Muscle of leg (tissue), 11 donors: ENCODE results near the gene SMLR1. TPM values are rescaled to one million over a fixed set of nuclear protein-coding genes. Genes with fewer than 3 reads are reported as not detected.

Experiments used
- DNase-seq: peaks from one replicate; pipeline ENCODE4 v3.0.0; 2013
- H3K27ac ChIP-seq: one replicate; pipeline ENCODE4 v1.5.1; 2013; ENCODE audit warnings: mild to moderate bottlenecking, low read length, control low read depth
- H3K27me3 ChIP-seq: one replicate; pipeline ENCODE4 v1.6.1; 2013; ENCODE audit warnings: low read length; ENCODE audit not compliant: control insufficient read depth, insufficient read depth
- H3K36me3 ChIP-seq: one replicate; pipeline ENCODE4 v1.6.1; 2013; ENCODE audit warnings: low read length; ENCODE audit not compliant: control insufficient read depth, insufficient read depth
- H3K4me1 ChIP-seq: one replicate; pipeline ENCODE4 v1.6.1; 2013; ENCODE audit warnings: low read length; ENCODE audit not compliant: control insufficient read depth, insufficient read depth
- H3K4me3 ChIP-seq: one replicate; pipeline ENCODE4 v1.5.1; 2013; ENCODE audit warnings: low read length, control low read depth
- H3K9me3 ChIP-seq: replicated peaks from 2 replicates; pipeline ENCODE4 v1.6.1; 2013; ENCODE audit warnings: low read depth, low read length; ENCODE audit not compliant: control insufficient read depth
- WGBS: methylation state at CpG from one replicate; pipeline ENCODE4 v1.1.5; 2013; ENCODE audit warnings: missing lambda C conversion rate; ENCODE audit not compliant: insufficient coverage; 5-methylcytosine and 5-hydroxymethylcytosine counted together
- polyA plus RNA-seq, 8 donors: library from polyadenylated mRNA; unstranded; fragments of 120-200 nt; gene quantifications; one replicate each; pipeline versions ENCODE4 v1.2.1 to v1.2.3, GENCODE V29; 2013; ENCODE audit warnings: inconsistent platforms in 1 of 8, low replicate concordance in 1 of 8; ENCODE audit not compliant: insufficient read length in 8 of 8, insufficient read depth in 1 of 8
- total RNA-seq: library from RNA; stranded (reverse); fragments of 120-200 nt; gene quantifications from one replicate; pipeline ENCODE4 v1.2.4, GENCODE V29; 2013

Gene SMLR1
- total and polyA plus RNA-seq, 9 donors: 0.08 to 2.3 (median 0.28) TPM; not detected in 4

DNA sequence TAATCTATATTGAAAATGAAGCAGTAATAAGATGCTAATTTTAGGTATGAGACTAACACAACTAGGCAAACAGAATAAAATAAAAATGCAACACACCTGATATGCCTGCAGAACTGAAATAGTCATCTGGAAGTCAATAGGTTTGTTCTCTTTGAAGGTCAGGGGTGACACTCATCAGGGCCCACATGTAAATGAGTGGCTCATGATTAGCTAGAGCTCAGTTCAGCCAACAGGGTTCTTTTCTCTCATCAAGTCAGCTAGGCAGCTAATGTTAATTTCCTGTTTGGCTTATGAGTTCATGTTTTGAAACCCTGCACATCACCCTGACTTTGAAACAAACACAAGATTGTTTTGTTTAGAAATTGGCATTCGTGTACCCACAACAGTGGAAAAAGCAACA is 23.8 kb downstream of the SMLR1 start:
- DNase-seq: no peak
- WGBS: no CpG with 5 or more reads among the region's 1 CpG
- Histone ChIP-seq H3K4me1 (no peaks in the 10 kb centered on the region), H3K27ac (no peak overlapping the region), H3K27me3 (no peaks in the 10 kb centered on the region), H3K4me3 (no peak overlapping the region), H3K36me3 (peaks cover 34% of the 10 kb centered on the region), H3K9me3 (no peaks in the 10 kb centered on the region)

DNA sequence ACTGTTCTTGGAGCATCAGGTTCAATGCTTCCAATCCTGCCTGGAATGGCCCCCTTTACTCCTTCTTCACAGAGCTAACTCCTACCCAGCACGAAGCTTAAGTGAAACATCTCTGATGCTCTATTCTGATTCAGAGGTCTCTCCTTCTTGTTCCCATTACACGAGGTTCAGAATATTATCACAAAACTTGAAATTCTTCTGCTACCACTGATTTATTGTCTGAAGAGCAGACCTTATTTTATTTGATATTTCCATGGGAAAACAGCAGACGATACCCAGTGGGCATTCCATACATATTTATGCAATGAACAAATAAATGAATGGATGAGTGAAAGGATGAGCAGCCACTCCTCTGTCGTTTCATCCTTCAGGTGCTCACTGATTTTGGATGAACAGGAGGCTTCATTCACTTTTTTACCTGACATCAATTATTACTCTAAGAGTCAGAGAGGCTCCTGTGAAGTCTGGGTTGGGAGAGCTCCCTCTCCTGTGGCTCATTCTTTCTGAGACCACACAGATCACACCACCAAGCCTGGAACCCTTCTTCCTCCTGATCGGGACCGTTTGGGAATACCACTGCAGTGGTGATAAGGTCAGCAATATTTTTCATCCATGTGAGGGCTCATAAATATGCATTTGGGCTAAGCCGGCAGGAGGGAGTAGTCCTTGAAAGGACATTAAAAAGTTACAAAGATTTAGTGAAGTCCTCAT is 25.8 kb downstream of the SMLR1 start:
- H3K4me3 ChIP-seq: no peak overlapping the region
- no peaks in the 10 kb centered on the region for H3K9me3 ChIP-seq
- H3K27me3 ChIP-seq: no peaks in the 10 kb centered on the region
- DNase-seq: no peak
- peaks cover 38% of the 10 kb centered on the region for H3K36me3 ChIP-seq
- H3K27ac ChIP-seq: no peak overlapping the region
- H3K4me1 ChIP-seq: no peaks in the 10 kb centered on the region
- 73% methylated on average over 2 of the region's 7 CpGs for WGBS

DNA sequence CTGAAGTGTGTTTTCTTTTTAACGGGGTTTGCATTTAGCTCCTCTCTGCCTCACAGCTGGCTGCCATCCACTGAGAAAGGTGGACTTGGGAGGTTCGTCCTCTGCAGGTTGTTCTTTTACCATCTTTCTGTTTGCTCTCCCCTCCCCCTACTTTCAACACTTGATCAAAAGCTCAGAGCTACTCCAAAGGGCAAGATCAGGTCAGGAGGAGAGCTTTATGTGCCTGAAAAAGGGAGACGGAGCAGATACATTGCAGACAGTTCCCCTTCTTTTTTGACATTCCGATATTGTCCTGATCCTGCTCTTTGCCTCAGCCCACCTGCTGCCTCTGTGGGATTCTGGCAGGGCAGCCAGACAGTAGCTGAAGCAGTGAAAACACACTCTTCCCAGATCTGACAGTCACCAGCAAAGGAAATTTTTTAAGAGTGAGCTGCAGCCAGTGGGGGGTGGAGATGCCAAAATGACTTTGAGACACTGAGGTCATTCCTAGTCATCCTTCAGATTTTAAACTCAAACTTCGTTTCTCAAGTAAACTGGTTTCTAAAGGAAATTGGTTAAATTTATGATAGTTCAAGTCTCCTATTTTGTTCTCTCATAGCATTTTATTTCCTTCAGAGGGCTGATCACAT is 26.5 kb downstream of the SMLR1 start:
- Histone ChIP-seq H3K4me3 (no peak overlapping the region), H3K36me3 (peaks cover 43% of the 10 kb centered on the region), H3K9me3 (no peaks in the 10 kb centered on the region), H3K4me1 (no peaks in the 10 kb centered on the region), H3K27me3 (no peaks in the 10 kb centered on the region), H3K27ac (no peak overlapping the region)
- no peak for DNase-seq
- 27% methylated on average over 2 of the region's 5 CpGs for WGBS

DNA sequence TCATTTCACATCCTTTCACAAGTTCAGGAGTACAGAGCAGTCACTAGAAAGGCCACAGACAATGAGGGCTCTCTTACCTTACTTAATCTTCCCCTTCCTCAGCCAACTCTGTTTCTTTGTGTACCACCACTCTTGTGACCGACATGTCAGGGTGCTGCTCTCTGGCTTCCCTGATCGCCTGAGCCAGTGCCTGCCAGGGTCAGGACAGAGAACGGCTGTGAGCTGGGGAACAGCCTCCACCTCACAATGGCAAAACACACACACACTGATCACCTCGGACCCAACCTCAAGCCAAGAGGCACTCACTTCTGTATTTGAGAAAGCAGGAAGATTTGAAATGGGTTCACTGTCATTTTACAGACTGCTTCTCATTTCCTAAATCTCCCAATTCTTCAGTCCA is 30.8 kb downstream of the SMLR1 start:
- Histone ChIP-seq H3K27me3 (no peaks in the 10 kb centered on the region), H3K9me3 (no peaks in the 10 kb centered on the region), H3K36me3 (peaks cover 36% of the 10 kb centered on the region), H3K4me3 (no peak overlapping the region), H3K27ac (no peak overlapping the region), H3K4me1 (no peaks in the 10 kb centered on the region)
- WGBS: 80% methylated on average over 2 of the region's 4 CpGs
- DNase-seq: no peak

DNA sequence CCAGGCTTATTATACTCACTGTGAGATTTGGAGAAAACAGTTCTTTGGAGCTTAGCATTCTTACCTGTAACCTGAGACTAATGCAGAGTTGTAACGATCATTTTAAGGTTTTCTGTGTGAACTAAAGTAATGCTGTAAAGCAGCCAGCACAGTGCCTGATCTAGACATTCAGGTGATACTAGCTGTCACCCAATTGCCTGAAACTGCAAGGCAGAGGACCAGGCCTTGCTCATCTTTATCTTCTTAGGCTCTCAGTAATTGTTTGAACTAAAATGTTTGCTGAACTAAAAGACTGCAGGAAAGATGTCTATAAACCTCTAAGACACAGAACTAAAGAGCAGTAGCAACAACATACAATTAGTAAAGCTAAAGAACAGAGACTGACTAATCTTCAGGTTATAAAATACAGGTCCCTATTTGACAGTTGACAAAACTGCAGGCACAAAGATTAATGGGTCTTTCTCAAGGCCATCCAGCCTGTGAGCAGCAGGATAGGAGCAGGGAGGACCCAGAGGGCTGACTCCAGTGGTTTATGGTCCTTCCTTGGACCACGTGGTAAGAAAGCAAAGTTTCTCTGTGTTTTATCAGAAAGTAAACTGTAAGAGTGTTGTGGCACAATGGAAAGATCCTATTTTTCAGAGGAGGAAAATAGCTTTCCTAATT is 31.4 kb downstream of the SMLR1 start:
- H3K4me3 ChIP-seq: no peak overlapping the region
- no peaks in the 10 kb centered on the region for H3K27me3 ChIP-seq
- no CpG with 5 or more reads among the region's 2 CpGs for WGBS
- peaks cover 35% of the 10 kb centered on the region for H3K36me3 ChIP-seq
- H3K4me1 ChIP-seq: no peaks in the 10 kb centered on the region
- H3K9me3 ChIP-seq: no peaks in the 10 kb centered on the region
- no peak for DNase-seq
- H3K27ac ChIP-seq: no peak overlapping the region

DNA sequence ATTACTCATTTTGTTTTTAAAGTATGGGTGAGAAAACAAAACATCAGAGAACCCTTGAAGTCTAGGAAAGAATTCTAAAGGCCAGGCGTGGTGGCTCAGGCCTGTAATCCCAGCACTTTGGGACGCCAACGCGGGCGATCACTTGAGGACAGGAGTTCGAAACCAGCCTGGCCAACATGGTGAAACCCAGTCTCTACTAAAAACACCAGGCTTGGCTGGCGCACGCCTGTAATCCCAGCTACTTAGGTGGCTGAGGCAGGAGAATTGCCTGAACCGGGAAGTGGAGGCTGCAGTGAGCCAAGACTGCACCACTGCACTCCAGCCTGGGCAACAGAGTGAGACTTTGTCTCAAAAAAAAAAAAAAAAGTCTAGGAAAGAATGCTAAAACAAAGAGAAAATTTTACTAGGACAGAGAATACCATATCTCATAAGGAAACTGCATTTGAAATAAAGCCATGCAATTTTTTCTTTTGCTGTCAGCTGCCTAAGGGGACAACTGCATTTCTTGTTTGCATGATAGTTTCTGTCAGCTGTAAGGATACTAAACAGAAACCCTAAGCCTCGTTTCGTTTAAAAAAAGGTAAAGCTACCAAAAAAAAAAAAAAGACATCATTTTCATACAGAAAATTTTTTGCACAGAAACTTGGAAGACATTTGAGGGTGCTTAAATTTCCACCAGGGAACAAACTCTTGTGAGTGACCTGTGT is 32.1 kb downstream of the SMLR1 start:
- DNase-seq: no peak
- WGBS: 94% methylated on average over 8 of the region's 11 CpGs
- H3K36me3 ChIP-seq: peaks cover 36% of the 10 kb centered on the region

DNA sequence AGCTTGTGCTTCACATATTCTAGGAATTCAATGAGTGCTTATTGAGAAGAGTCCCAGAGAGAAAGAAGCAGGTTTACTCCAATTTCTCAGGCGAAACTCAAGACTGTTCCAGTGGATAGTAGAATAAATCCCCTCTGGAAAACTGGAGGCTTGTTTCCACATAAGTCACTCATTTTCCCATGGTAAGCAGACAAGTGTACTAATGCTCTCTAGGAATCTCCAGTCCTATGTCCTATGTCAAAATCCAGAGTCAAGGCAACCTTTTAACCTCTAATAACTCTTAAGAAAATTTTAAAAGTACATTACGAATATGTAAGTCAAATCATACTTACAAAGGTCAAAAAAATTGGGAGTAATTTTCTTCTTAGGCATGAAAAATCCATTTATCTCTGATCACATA is 35.2 kb downstream of the SMLR1 start:
- H3K36me3 ChIP-seq: peaks cover 40% of the 10 kb centered on the region
- DNase-seq: no peak
- no peaks in the 10 kb centered on the region for H3K9me3 ChIP-seq
- WGBS: no CpG with 5 or more reads among the region's 2 CpGs
- no peaks in the 10 kb centered on the region for H3K4me1 ChIP-seq
- H3K27me3 ChIP-seq: no peaks in the 10 kb centered on the region
- no peak overlapping the region for H3K4me3 ChIP-seq
- H3K27ac ChIP-seq: no peak overlapping the region

More for the DNA sequence above, 32.1 kb downstream of the SMLR1 start:
- Histone ChIP-seq H3K9me3 (no peaks in the 10 kb centered on the region), H3K27ac (no peak overlapping the region), H3K4me1 (no peaks in the 10 kb centered on the region), H3K4me3 (no peak overlapping the region), H3K27me3 (no peaks in the 10 kb centered on the region)

DNA sequence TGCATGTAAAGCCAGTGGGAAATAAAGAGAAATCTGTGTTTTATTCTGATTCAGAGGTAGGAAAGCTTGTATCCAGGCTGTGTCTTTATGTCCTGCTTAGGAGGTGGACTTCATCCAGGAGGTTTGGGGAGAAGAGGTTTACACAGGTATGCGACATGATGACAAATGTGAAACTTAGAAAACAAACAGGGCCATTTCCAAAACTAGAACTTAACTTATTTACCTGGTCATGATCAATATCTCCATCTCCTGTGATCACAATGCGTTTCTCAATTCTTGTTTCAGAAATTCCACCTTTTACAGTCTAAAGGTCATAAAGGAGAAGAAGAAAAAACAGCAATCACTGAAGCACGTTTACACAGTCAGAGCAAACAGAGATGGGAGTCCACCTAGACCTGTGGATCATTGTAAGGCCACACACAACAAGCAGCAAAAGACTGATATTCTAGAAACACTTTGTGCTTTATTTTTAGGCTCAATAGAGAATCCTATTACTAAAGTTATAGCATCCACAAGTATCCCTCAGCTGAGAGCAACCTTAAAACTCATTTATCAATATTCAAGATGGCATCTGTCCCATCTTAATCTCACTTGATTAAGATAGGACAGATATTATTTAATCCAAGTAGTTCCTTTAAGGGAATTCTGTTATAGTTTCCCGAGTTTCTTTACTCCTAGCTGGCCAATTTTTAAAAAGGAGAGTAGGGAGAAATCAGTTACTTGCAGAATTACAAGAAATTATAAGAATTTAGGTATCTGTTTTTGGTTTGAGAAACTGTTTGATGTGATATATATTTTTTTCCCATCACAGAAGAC is 36.4 kb downstream of the SMLR1 start:
- DNase-seq: no peak
- H3K36me3 ChIP-seq: peaks cover 33% of the 10 kb centered on the region
- H3K27me3 ChIP-seq: no peaks in the 10 kb centered on the region
- H3K4me1 ChIP-seq: no peaks in the 10 kb centered on the region
- no peak overlapping the region for H3K4me3 ChIP-seq
- H3K27ac ChIP-seq: no peak overlapping the region
- H3K9me3 ChIP-seq: no peaks in the 10 kb centered on the region
- no CpG with 5 or more reads among the region's 4 CpGs for WGBS

DNA sequence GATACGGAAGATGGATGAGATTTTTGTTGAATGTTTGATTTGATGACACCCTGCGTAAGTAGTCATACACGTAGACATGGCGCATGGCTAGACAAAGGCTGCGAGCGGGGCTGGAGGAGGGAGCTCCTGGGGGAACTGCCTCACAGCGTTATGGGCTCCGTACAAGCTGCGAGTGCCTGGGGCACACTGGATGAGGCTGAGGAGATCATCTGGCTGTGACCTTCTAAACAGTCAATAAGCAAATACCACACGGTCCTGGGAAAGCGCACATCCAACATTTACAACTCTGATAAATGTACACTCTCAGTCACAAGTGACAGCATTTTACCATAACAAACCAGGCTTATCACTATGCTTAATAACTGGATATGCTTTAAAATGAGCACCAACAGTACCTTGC is 37.1 kb downstream of the SMLR1 start:
- WGBS: 97% methylated on average over 7 of the region's 11 CpGs
- H3K4me3 ChIP-seq: no peak overlapping the region
- peaks cover 39% of the 10 kb centered on the region for H3K36me3 ChIP-seq
- DNase-seq: no peak
- no peaks in the 10 kb centered on the region for H3K9me3 ChIP-seq
- H3K4me1 ChIP-seq: no peaks in the 10 kb centered on the region
- no peaks in the 10 kb centered on the region for H3K27me3 ChIP-seq
- H3K27ac ChIP-seq: no peak overlapping the region
